Activated CD4-positive, CD25-positive, alpha-beta regulatory T cell treated with anti-CD3 and anti-CD28 coated beads, Interleukin-2, amount 50 U/mL, for 72 hours (primary cell): Measurements from ENCODE around the gene PDZRN3.

ENCODE experiments used
- DNase-seq: peaks from one replicate; pipeline ENCODE4 v3.0.0; 2021

Gene PDZRN3

GRCh38 chr3:73511571-73512525 is 112.9 kb downstream of the PDZRN3 start:
- no peak for DNase-seq

GRCh38 chr3:73510784-73511183 is 114.0 kb downstream of the PDZRN3 start:
- DNase-seq, result no peak

GRCh38 chr3:73510334-73510733 is 114.4 kb downstream of the PDZRN3 start:
- no peak for DNase-seq

DNA sequence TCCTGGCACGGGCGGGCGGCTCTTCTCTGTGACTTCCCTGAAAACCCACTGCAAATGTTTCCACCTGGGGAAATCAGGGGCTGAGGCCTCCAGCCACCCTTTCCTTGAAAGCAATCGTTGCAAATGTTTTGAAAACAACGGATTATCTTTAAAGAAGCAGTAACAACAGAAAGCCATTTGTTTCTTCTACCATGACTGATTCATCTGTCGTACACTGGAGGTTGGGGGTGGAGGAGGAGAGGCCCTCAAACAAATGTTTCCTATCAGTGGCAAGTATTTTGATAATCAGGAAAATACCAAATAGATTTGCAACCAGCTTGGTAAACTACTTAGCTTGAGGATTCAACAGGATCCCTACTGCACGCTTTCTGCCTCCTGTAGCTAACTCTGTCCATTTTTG is 114.9 kb downstream of the PDZRN3 start:
- DNase-seq, result no peak

GRCh38 chr3:73509066-73509465 is 115.7 kb downstream of the PDZRN3 start:
- DNase-seq, result no peak

- no peak for DNase-seq
Observed at GRCh38 chr3:73508330-73508954, 116.3 kb downstream of the PDZRN3 start.

DNA sequence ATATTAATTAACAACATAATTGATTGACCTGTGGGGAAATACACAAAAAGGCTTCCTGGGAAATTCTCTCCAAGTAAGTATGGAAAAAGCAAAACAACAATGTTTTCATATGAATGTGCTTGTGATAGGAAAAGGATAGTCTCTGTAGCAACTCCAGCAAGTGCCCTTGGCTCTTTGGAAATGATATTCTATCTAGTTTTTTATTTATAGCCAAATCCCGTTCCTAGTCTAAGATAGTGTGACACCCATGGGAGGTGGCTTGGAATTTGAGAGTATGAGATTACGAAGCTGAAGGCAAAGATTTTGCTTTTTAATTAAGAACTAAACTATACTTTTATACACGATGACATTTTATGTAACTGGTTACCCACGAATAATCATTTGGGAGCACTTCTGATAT is 119.9 kb downstream of the PDZRN3 start:
- DNase-seq, result no peak

DNA sequence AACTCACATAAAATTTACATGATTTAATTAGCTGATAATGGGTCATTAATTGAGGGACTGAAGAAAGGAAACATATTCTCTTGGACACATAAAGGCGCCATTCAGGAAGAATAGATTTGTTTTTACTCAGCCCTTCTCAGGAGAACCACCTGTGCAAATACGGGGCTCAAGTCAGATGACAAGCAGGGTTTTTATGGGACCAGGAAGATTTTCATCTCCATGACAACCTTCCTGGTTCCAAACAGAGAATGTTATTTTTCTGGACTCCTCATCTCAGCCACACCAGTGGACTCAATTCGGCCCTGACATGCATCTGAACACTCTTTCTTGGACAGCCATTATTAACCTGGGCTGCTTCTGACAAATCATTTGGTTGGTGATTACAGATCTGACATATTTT is 120.5 kb downstream of the PDZRN3 start:
- DNase-seq, result no peak

DNA sequence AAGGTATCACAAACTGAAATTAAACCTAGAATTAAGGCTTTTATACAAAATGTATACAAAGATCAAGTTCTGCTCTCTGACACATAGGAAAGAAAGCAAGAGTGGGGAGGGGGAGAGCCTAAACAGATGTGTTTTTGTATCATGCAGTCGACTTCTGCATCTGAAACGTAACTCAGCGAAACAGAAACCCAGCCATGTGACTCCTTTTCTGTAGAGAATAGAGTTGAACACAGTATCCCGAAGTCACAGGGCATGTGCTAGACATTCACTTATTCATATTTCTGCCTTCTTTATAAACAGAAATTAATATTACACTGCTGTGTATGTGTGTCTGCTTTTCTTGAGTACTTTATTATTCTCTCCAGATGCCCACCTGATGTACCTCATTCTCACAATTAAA is 121.0 kb downstream of the PDZRN3 start:
- DNase-seq, result no peak

- DNase-seq, result peak; percentile 43
Observed at GRCh38 chr3:73502609-73503583, 121.8 kb downstream of the PDZRN3 start.

DNA sequence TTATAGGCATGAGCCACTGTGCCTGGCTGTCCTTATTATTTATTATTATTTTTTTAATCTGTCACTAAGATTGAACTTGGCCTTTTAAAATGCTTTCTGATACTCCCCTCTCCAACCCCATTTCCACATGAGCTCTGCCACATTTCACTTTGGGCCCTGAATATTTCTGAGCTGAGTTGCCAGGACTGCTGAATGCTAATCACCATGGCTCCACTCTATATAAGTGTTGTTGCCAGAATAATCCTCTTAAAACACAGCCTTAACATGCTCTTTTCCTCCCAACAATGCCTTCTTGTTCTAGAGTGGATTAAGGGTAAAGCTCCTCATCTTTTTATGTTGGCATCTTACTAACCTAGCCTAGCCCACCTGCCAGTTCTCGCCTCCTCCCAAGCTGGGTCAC is 124.4 kb downstream of the PDZRN3 start:
- DNase-seq, result no peak

DNA sequence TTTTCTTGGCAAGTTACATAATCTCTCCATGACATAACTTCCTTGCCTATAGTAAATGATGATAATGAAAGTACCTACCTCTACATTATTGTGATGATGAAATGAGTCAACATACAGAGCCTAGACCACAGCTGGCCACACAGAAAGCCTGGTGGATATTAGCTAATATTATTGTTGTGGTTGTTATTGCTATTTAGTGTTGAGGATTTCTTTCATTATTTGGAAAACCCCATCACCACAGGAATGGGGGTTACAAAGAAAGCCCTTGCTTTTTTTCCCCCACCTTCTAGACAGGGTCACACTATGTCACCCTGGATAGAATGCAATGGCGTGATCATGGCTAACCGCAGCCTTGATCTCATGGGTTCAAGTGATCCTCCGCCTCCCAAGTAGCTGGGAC is 125.0 kb downstream of the PDZRN3 start:
- DNase-seq, result no peak

DNA sequence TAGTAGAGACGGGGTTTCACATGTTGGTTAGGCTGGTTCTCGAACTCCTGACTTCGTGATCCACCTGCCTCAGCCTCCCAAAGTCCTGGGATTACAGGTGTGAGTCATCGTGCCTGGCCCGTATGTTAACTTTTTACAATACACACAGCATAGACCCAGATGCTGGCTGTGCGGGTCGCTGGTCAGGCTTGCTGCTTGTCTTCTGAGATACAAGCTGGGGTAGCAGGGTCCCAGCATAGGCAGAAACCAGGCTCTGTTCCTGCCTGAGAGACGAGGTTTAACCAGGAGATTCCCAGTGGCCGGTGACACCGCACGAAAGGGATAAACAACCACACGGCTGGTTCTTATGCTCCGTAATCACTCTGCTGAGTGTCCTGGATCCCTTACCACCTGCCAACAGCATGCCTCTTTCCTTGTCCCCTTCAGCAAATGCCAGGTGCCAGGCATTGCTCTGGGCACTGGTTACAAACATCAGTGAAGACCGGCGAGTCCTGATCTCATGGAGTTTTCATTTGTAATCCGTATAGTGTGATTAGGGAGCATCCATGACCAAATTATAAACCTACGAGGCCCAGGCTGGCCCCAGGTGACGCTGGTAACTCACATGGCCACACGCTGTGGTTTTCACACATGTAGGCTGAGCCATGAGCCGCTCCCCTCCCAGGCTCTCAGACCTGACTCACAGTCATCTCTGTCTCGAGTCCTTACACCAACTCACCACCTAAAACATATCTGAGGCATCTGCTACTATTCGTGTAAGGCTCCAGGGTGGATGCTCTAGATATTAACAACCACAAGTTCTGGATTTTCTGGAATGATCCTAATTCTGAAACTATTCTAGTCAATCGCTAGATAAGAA is 125.7 kb downstream of the PDZRN3 start:
- no peak for DNase-seq

DNA sequence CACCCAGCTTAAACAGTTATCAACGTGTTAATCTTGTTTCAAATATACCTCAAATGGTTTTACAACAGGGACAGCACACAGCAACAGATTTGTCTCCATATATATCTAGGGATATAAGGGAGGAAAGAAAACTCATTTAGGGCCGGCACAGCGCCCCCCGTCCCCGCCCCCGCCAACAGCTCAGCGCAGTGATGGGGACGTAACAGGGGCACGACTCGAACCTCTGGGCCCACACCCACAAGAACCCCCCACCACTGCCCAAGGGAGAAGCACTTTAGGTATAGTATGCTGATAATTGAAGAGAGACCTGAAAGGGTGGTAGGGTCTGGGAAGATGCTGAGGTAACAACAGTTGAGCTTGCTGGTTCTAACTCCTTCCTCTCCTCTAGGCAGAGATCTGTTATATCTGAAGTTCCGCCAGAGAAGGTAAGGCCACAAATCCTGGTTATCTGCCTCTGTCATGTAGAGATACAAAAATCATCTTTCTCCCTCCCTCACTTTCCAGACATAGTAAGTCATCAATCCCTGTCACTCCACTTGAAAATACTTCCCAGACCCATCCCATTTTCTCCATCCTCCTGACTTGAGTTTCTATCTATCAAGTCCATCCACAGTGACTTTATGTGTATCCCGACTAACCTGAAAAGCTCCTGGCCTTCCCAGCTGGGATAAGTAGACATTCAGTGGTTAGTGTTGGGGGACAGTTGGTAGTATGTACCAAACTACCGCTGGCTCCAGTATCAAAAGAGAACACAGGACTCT is 126.9 kb downstream of the PDZRN3 start:
- DNase-seq, result no peak

DNA sequence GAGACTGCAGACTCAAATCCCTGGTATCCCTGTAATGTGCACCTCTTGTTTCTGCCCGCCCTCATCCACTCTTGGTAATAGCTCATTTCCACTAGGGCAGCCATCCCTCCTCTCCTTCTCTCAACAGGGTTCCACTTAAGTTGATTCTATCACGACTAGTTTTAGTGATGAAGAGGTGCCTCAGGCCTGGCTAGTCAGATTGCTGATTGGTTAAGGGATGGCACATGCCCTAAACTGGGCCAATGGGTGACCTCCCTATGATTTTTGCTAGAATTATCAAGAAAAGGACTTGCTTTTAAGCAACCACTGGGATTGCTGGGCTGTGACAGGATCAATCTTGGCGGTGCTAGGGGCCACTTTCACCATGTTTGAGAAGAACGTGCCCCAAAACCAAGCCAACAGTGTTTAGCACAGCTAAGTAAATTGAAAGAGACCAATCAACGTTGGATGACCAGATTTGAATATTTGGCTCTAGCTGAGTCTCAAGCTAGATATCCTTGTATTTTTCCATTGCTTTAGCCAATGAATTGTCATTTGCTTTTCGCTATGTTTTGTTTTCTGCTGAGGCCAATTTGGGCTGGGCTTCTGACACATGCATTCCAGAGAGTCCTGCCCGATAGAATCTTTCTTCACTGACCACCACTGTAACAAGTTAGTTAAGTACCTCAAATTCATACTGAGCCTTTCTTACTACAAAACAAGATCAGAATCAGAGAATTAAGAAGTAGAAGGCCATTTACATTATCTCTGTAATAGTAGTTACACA is 131.0 kb downstream of the PDZRN3 start:
- DNase-seq, result no peak

DNA sequence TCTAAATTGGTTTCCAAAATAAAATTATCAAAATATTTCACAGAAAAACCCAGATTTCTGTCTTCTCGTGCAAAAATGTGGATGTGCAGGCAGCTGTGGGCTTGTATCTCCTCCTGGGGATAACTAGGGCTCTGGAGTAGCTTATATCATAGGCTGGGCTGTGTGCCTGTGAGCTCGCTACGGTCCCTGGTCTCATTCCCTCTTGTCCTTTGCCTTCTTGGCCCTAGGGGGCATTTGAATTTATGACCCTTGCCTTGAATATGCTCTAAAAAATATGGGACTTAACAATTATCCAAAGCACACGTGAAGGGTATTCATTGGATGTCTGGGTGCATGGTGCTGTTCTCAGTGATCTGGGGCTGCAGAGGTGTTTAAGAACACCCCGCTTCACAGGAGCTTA is 132.6 kb downstream of the PDZRN3 start:
- no peak for DNase-seq

DNA sequence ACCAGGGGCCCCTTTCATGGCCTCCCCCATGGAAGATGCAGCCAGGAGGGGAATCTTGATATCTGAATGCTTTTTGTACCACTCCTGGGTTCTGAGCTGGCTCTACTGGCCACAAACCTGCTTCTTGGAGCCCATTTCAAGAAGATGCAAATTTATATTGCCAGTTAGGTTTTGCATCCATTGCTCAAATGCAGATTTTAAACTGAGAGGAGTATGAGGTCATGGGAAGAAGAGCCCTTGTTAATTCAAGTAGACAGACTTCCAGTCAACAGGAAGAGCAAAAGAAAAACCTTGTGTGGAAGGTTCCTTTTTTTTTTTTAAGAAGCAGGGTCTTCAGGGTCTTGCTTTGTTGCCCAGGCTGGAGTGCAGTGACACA is 133.5 kb downstream of the PDZRN3 start:
- no peak for DNase-seq

DNA sequence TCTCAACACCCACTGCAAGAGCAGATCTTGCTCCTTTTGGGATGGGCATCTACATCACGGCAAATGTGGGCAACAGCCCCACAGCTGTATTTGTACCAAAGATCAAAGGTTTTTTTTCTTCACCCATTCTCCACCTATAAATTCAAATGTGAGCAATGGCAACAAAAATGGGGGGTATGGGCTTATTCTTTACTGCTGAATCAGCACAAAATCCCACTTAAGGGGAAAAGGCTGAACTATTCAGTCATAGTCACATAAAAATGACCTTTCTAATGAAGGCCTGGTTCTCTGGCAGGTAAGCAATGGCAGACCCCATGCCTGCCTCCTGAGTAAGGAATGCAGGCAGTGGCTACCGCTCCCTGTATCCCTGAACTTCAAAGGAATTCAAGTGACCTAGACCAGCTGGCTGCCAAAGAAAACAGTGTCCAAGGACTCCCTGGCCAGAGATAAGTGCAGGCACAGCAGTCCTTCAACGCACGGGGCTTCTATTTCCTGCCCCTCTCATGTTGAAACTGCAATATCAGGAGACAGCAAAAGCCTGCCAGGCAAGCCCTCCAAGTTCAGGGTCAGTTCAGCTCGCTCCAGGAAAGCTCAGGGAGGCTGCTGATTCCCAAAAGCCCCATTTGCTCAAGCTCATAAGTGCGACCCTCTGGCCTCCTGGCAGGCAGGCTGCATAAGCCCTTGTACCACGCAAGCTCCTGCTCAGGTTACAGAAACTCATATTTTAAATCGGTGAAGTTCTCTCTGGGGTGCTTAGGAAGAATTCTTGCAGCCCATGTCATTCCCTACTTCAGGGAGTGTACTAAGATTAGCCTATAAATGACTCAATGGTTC is 134.1 kb downstream of the PDZRN3 start:
- DNase-seq, result no peak

DNA sequence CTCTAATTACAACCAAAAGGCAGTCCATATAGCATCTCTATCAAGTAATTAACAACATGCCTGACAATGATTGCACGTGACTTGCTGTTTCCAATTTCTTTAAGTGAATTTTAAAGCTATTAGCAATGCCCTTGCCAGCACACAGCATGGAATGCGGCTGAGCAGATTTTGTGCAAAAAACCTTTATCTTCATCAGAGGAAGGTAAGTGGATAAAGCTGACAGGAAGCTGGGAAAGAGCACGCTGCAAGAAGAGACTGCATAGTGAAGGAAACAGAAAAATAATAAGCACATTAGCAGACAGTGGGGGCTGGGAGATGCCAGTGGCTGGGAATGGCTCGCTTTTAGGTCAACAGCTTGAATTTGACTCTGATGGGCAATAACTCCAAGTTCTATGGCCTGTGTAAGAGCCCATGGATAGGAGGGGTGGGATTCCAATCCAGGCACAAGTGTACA is 138.8 kb downstream of the PDZRN3 start:
- no peak for DNase-seq
